Stimulated activated naive CD8-positive, alpha-beta T cell treated with anti-CD3 and anti-CD28 coated beads, Interleukin-15, amount 100 ng/mL, for 72 hours (primary cell): ENCODE data around the gene RASSF3.
"Not testable (repeated sequence)": the region's sequence is repeated elsewhere in the genome, so short reads cannot be mapped to it uniquely, and the experiment has no call there.

ENCODE experiments used
- ATAC-seq: fragments of 150-1000 bp; cut with Tn5 transposase; 2 replicates; pipeline ENCODE4 v1.10.0; 2021; ENCODE audit warnings: mild to moderate bottlenecking, moderate library complexity
- DNase-seq, 2 donors: peaks; one replicate each; pipeline ENCODE4 v3.0.0; 2021 to 2022
- H3K27ac Mint-ChIP-seq, 2 donors: one replicate each; pipeline ENCODE4 v1.8.0; 2022; ENCODE audit warnings: mild to moderate bottlenecking in 2 of 2, mixed read lengths in 2 of 2, moderate library complexity in 2 of 2
- H3K27me3 Mint-ChIP-seq: one replicate; pipeline ENCODE4 v1.8.0; 2022; ENCODE audit warnings: mixed read lengths
- H3K4me1 Mint-ChIP-seq: one replicate; pipeline ENCODE4 v1.8.0; 2022; ENCODE audit warnings: mild to moderate bottlenecking, mixed read lengths
- H3K4me3 Mint-ChIP-seq, 2 donors: one replicate each; pipeline ENCODE4 v1.8.0; 2022; ENCODE audit warnings: mild to moderate bottlenecking in 2 of 2, mixed read lengths in 2 of 2, moderate library complexity in 1 of 2
- H3K9me3 Mint-ChIP-seq, 2 donors: one replicate each; pipeline ENCODE4 v1.8.0; 2022; ENCODE audit warnings: mixed read lengths in 2 of 2

RASSF3 gene

GRCh38 chr12:64639466-64639865 is 29.2 kb downstream of the RASSF3 start:
- H3K27me3 Mint-ChIP-seq = no peaks in the 10 kb centered on the region
- H3K4me3 Mint-ChIP-seq = no peak overlapping the region
- no peaks in the 10 kb centered on the region for H3K9me3 Mint-ChIP-seq
- H3K27ac Mint-ChIP-seq = no peak overlapping the region
- DNase-seq = no peak
- no peak for ATAC-seq
- H3K4me1 Mint-ChIP-seq = peaks cover 61% of the 10 kb centered on the region

DNA sequence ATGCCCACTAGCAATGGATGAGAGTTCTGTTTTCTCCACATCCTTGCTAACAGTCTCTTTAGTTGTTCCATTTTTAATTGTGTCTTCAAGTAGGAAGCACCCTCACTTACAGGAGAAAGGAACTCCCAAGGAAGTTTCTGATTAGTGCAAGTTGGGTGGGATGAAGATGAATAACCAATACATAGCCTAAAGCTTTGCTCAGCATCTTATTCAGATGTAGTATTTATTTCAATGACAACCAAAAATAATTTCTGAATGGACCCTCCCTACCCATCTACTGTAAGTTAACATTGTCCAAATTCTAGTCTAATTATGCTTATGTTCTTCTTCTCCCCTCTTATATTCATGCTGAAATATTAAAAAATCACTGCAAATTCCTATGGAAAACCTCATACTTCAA is 36.0 kb downstream of the RASSF3 start:
- DNase-seq = no peak
- Mint-ChIP-seq H3K9me3 (no peaks in the 10 kb centered on the region), H3K27ac (peak overlapping the region in 1 of 2 donors; percentile 30), H3K4me1 (peaks cover 52% of the 10 kb centered on the region), H3K4me3 (no peak overlapping the region), H3K27me3 (no peaks in the 10 kb centered on the region)
- no peak for ATAC-seq

- peaks cover 61% of the 10 kb centered on the region for H3K4me1 Mint-ChIP-seq
- no peaks in the 10 kb centered on the region for H3K27me3 Mint-ChIP-seq
- no peak for ATAC-seq
- no peak overlapping the region for H3K27ac Mint-ChIP-seq
- H3K9me3 Mint-ChIP-seq = no peaks in the 10 kb centered on the region
- DNase-seq = no peak
- H3K4me3 Mint-ChIP-seq = no peak overlapping the region
Measured at GRCh38 chr12:64649487-64649886, 39.2 kb downstream of the RASSF3 start.

GRCh38 chr12:64650762-64651161 is 40.5 kb downstream of the RASSF3 start:
- Mint-ChIP-seq H3K4me1 (peaks cover 65% of the 10 kb centered on the region), H3K27ac (no peak overlapping the region)

GRCh38 chr12:64652346-64652745 is 42.1 kb downstream of the RASSF3 start:
- peaks cover 70% of the 10 kb centered on the region for H3K4me1 Mint-ChIP-seq
- ATAC-seq (no peak), DNase-seq (no peak)
- no peaks in the 10 kb centered on the region for H3K9me3 Mint-ChIP-seq
- H3K27ac Mint-ChIP-seq = peak overlapping the region in 1 of 2 donors; percentile 43
- no peak overlapping the region for H3K4me3 Mint-ChIP-seq
- no peaks in the 10 kb centered on the region for H3K27me3 Mint-ChIP-seq

More at GRCh38 chr12:64650762-64651161, 40.5 kb downstream of the RASSF3 start:
- Mint-ChIP-seq H3K9me3 (no peaks in the 10 kb centered on the region), H3K27me3 (no peaks in the 10 kb centered on the region), H3K4me3 (no peak overlapping the region)
- no peak for DNase-seq
- ATAC-seq = no peak

DNA sequence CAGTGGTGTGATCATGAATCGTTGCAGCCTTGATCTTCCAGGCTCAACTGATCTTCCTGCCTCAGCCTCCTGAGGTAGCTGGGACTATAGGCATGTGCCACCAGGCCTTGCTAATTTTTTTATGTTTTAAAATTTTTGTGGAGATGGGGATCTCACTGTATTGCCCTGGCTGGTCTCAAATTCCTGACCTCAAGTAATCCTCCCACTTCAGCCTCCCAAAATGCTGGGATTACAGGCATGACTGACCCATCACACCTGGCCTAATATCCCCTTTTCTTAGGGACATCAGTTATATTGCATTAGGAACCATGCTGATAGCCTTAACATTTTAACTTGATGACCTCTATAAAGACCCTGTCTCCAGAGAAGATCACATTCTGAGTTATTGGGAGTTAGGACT is 42.8 kb downstream of the RASSF3 start:
- Mint-ChIP-seq H3K27me3 (no peaks in the 10 kb centered on the region), H3K9me3 (no peaks in the 10 kb centered on the region), H3K27ac (peak overlapping the region; percentile 17 to 43), H3K4me1 (peaks cover 72% of the 10 kb centered on the region), H3K4me3 (no peak overlapping the region)
- ATAC-seq (no peak), DNase-seq (no peak)

DNA sequence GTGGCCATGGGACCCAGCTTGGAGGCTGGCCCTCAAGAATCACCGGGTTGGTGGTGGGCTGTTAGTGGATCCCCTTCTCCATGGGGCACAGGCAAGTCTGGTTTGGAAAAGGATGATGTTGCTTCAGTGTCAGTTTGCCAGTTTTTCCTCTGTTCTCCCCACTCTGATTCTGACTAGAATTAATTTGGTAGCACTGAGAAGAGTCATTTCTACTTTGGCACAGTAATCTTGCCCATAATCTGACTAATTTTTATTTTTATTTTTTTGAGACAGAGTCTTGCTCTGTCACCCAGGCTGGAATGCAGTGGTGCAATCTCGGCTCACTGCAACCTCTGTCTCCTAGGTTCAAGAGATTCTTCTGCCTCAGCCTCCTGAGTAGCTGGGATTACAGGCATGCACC is 43.6 kb downstream of the RASSF3 start:
- not testable (repeated sequence) for ATAC-seq
- H3K4me1 Mint-ChIP-seq = peaks cover 77% of the 10 kb centered on the region

GRCh38 chr12:64655141-64655540 is 44.8 kb downstream of the RASSF3 start:
- H3K27me3 Mint-ChIP-seq = no peaks in the 10 kb centered on the region
- H3K27ac Mint-ChIP-seq = peak overlapping the region in 1 of 2 donors; percentile 34
- no peak overlapping the region for H3K4me3 Mint-ChIP-seq

More for the DNA sequence above, 43.6 kb downstream of the RASSF3 start:
- not testable (repeated sequence) for H3K9me3 Mint-ChIP-seq, DNase-seq, H3K4me3 Mint-ChIP-seq, H3K27me3 Mint-ChIP-seq
- peak overlapping the region; percentile 19 to 48 for H3K27ac Mint-ChIP-seq

GRCh38 chr12:64656429-64656828 is 46.1 kb downstream of the RASSF3 start:
- Mint-ChIP-seq H3K27ac (peak overlapping the region in 1 of 2 donors; percentile 6), H3K4me3 (no peak overlapping the region), H3K9me3 (no peaks in the 10 kb centered on the region), H3K4me1 (peaks cover 85% of the 10 kb centered on the region), H3K27me3 (no peaks in the 10 kb centered on the region)
- no peak for DNase-seq
- no peak for ATAC-seq

More at GRCh38 chr12:64655141-64655540, 44.8 kb downstream of the RASSF3 start:
- Mint-ChIP-seq H3K4me1 (peaks cover 83% of the 10 kb centered on the region), H3K9me3 (no peaks in the 10 kb centered on the region)
- ATAC-seq (no peak), DNase-seq (no peak)

DNA sequence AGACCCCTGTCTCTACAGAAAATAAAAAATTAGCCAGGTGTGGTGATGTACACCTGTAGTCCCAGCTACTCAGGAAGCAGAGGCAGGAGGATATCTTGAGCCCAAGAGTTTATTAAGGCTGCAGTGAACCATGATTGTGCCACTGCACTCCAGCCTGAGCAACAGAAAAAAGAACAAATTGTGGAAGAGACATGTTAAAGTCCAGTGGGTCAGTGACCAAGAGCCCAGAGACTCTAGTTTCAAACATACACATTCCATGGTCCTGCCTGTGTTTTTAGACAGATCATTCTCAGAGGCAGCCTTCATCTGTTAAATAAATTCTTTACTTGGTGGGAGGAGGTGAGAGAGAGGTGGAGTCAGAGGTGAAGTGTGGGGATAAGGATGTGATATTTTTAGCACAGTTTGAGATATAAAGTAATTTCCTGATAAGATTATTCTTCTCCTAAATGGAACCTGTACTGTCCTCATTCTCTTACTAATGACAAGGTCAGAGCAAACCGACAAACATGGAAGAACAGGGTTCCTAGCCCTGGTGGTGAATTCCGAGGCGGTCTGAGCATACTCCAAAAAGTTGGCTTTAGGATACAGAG is 48.7 kb downstream of the RASSF3 start:
- Mint-ChIP-seq H3K27me3 (no peaks in the 10 kb centered on the region), H3K4me3 (peak overlapping the region in 1 of 2 donors; percentile 71), H3K27ac (peak overlapping the region; percentile 37 to 80), H3K9me3 (no peaks in the 10 kb centered on the region), H3K4me1 (peaks cover 83% of the 10 kb centered on the region)
- DNase-seq (no peak), ATAC-seq (no peak)

- Mint-ChIP-seq H3K27me3 (no peaks in the 10 kb centered on the region), H3K4me1 (peaks cover 89% of the 10 kb centered on the region), H3K27ac (peak overlapping the region in 1 of 2 donors; percentile 56), H3K9me3 (no peaks in the 10 kb centered on the region), H3K4me3 (peak overlapping the region in 1 of 2 donors; percentile 21)
- ATAC-seq (peak; percentile 46), DNase-seq (no peak)
Measured at GRCh38 chr12:64660237-64661018, 50.1 kb downstream of the RASSF3 start.

DNA sequence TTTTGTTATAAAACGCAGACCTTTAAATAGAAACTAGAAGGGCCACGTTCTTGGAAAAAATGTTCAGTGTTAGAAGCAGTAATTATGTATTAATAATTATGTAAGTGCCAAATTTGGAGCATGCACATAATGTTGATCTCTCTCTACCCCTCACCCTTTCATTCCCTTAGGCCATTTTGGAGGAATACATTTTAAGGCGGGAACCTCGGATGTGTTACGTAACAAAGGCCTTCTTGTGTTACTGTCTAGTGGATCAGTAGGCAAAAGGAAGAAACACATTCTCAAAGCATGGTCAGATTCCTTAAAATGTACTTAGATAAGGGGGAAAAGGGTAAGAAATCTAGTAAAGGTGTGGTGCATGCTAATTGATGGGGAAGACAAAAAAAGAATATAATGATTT is 52.7 kb downstream of the RASSF3 start:
- peaks cover 93% of the 10 kb centered on the region for H3K4me1 Mint-ChIP-seq
- H3K27me3 Mint-ChIP-seq = no peaks in the 10 kb centered on the region
- no peak for ATAC-seq
- no peaks in the 10 kb centered on the region for H3K9me3 Mint-ChIP-seq
- no peak overlapping the region for H3K27ac Mint-ChIP-seq
- H3K4me3 Mint-ChIP-seq = no peak overlapping the region
- DNase-seq = no peak

DNA sequence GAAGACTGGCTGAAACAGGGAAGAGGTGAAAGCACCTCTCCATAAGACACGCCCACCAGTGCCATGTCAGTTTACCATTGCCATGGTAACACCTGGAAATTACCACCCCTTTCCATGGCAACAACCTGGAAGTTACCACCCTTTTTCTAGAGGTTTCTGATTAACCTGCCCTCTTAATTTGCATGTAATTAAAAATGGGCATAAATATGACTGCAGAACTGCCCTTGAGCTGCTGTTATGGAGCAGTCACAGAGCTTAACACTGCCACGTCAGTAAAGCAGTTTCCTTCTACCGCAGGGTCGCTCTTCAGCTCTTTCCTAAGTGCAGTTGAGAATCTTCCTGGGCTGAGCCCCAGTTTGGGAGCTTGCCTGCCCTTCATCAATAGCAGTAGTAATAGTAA is 55.2 kb downstream of the RASSF3 start:
- Mint-ChIP-seq H3K27ac (peak overlapping the region; percentile 56 to 79), H3K4me3 (peak overlapping the region; percentile 53 to 77)
- DNase-seq = peak in 1 of 2 donors; percentile 44

GRCh38 chr12:64666054-64666914 is 56.0 kb downstream of the RASSF3 start:
- peak overlapping the region; percentile 44 to 87 for H3K27ac Mint-ChIP-seq
- no peaks in the 10 kb centered on the region for H3K9me3 Mint-ChIP-seq
- DNase-seq (no peak), ATAC-seq (no peak)
- peaks cover 91% of the 10 kb centered on the region for H3K4me1 Mint-ChIP-seq
- peak overlapping the region; percentile 53 to 77 for H3K4me3 Mint-ChIP-seq
- no peaks in the 10 kb centered on the region for H3K27me3 Mint-ChIP-seq

More for the DNA sequence above, 55.2 kb downstream of the RASSF3 start:
- peaks cover 91% of the 10 kb centered on the region for H3K4me1 Mint-ChIP-seq
- no peaks in the 10 kb centered on the region for H3K9me3 Mint-ChIP-seq
- ATAC-seq = peak; percentile 38
- no peaks in the 10 kb centered on the region for H3K27me3 Mint-ChIP-seq

DNA sequence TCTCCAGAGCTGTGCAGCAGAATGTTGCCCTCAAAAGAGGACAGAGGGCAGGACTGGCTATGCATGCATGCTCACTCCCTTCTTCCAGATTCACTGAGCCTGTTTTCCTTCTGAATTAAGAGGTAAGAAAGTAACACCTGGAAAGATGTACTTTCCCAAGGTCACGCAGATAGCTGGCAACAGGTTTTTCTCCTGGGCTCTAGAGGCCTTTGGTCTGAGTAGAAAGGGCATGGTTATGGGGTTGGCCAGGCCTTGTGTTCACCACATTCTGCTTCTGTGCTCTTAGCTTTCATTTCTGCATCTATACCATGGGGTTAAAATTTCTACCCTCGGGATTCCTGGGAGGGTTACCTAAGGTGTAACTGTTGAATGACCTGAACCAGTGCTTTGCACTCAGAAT is 57.5 kb downstream of the RASSF3 start:
- peak overlapping the region in 1 of 2 donors; percentile 53 for H3K4me3 Mint-ChIP-seq
- H3K27ac Mint-ChIP-seq = peak overlapping the region in 1 of 2 donors; percentile 93
- no peak for ATAC-seq

More for the DNA sequence above, 57.5 kb downstream of the RASSF3 start:
- Mint-ChIP-seq H3K27me3 (no peaks in the 10 kb centered on the region), H3K4me1 (peaks cover 91% of the 10 kb centered on the region), H3K9me3 (no peaks in the 10 kb centered on the region)
- no peak for DNase-seq
